ENCODE results near the gene UCHL5. TPM values are rescaled to one million over a fixed set of nuclear protein-coding genes. Genes with fewer than 3 reads are reported as not detected.
"Not testable (repeated sequence)": the region's sequence is repeated elsewhere in the genome, so short reads cannot be mapped to it uniquely, and the experiment has no call there.

UCHL5 gene
- total RNA-seq, 1 donor from 2014 or later = 53.0 TPM

GRCh38 chr1:193009501-193009900 lies 49.7 kb downstream of the UCHL5 start:
- DNase-seq = no peak

GRCh38 chr1:193005785-193006184 lies 53.4 kb downstream of the UCHL5 start:
- no peak for DNase-seq

GRCh38 chr1:192998536-192998935 lies 60.6 kb downstream of the UCHL5 start:
- no peak for DNase-seq

- DNase-seq = no peak
These were observed 65.0 kb downstream of the UCHL5 start for GRCh38 chr1:192994141-192994540.

GRCh38 chr1:192993426-192994085 lies 65.6 kb downstream of the UCHL5 start:
- DNase-seq = no peak

- not testable (repeated sequence) for DNase-seq
These were observed 72.3 kb downstream of the UCHL5 start for GRCh38 chr1:192986748-192987334.

- no peak for DNase-seq
These were observed 72.9 kb downstream of the UCHL5 start for GRCh38 chr1:192986110-192986747.

GRCh38 chr1:192984080-192984479 lies 75.1 kb downstream of the UCHL5 start:
- no peak for DNase-seq

- DNase-seq = no peak
These were observed 75.7 kb downstream of the UCHL5 start for GRCh38 chr1:192983349-192983980.

GRCh38 chr1:192980856-192981255 lies 78.3 kb downstream of the UCHL5 start:
- no peak for DNase-seq

GRCh38 chr1:192980334-192980733 lies 78.8 kb downstream of the UCHL5 start:
- not testable (repeated sequence) for DNase-seq

- no peak for DNase-seq
These were observed 79.6 kb downstream of the UCHL5 start for GRCh38 chr1:192979542-192979941.

- no peak for DNase-seq
These were observed 80.9 kb downstream of the UCHL5 start for GRCh38 chr1:192978195-192978710.

- no peak for DNase-seq
These were observed 82.0 kb downstream of the UCHL5 start for GRCh38 chr1:192977089-192977706.

- DNase-seq = no peak
These were observed 82.6 kb downstream of the UCHL5 start for GRCh38 chr1:192976576-192976975.

- no peak for DNase-seq
These were observed 84.5 kb downstream of the UCHL5 start for GRCh38 chr1:192974701-192975100.

GRCh38 chr1:192973988-192974387 lies 85.2 kb downstream of the UCHL5 start:
- DNase-seq = no peak

- DNase-seq = no peak
These were observed 86.0 kb downstream of the UCHL5 start for GRCh38 chr1:192973202-192973601.

GRCh38 chr1:192969091-192969490 lies 90.1 kb downstream of the UCHL5 start:
- no peak for DNase-seq

GRCh38 chr1:192968323-192968722 lies 90.8 kb downstream of the UCHL5 start:
- no peak for DNase-seq

- DNase-seq = no peak
These were observed 91.3 kb downstream of the UCHL5 start for GRCh38 chr1:192967901-192968300.

- no peak for DNase-seq
These were observed 91.8 kb downstream of the UCHL5 start for GRCh38 chr1:192967211-192967877.

Measured in occipital lobe (tissue), 2 donors.